ENCODE data around the gene OGDH. TPM values are rescaled to one million over a fixed set of nuclear protein-coding genes. Genes with fewer than 3 reads are reported as not detected.

The OGDH gene
- total RNA-seq, 1 experiment from 2014 or later = 69.1 TPM

DNA sequence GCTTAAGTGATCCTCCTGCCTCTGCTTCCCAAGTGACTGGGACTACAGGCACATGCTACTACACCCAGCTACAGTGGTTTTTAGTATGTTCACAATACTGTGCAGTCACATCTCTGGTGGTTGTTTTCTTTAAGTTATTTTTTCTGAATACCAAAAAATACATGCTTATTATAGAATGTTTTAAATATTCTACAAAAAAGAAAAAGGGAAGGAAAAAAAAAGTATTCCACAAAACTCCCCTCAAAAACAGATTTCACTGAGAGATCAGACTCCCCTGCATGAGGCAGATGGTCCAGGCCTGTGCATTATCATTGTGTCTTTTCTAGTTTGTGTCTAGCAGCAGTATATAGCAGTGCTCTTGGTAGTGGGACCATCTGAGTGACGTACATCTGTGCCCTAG, 36.8 kb downstream of the OGDH start:
- no peak overlapping the region for H3K9ac ChIP-seq (ENCODE audit: low read length)
- TF ChIP-seq YY1 (IDR thresholded peaks at IDR 0.05; ENCODE audit: extremely low read depth, insufficient replicate concordance, low read depth, low read length) (no peak), CEBPB (IDR thresholded peaks at IDR 0.05; ENCODE audit: low read depth) (no peak), SIN3A (IDR thresholded peaks at IDR 0.05; ENCODE audit: low read depth) (no peak), POLR2A (IDR thresholded peaks at IDR 0.05; ENCODE audit: borderline replicate concordance, extremely low read depth, insufficient read depth, insufficient read length) (no peak), ZFX (IDR thresholded peaks at IDR 0.05) (no peak), ELF1 (IDR thresholded peaks at IDR 0.05; ENCODE audit: borderline replicate concordance, low read depth) (no peak), EZH2 (IDR thresholded peaks at IDR 0.05) (no peak), TCF7L2 (IDR thresholded peaks at IDR 0.05; ENCODE audit: borderline replicate concordance, extremely low read depth, insufficient read depth, insufficient read length) (no peak), SRF (IDR thresholded peaks at IDR 0.05; ENCODE audit: low read depth) (no peak), RAD21 (IDR thresholded peaks at IDR 0.05; ENCODE audit: low read depth) (no peak)
- TF ChIP-seq, protein P1, sequence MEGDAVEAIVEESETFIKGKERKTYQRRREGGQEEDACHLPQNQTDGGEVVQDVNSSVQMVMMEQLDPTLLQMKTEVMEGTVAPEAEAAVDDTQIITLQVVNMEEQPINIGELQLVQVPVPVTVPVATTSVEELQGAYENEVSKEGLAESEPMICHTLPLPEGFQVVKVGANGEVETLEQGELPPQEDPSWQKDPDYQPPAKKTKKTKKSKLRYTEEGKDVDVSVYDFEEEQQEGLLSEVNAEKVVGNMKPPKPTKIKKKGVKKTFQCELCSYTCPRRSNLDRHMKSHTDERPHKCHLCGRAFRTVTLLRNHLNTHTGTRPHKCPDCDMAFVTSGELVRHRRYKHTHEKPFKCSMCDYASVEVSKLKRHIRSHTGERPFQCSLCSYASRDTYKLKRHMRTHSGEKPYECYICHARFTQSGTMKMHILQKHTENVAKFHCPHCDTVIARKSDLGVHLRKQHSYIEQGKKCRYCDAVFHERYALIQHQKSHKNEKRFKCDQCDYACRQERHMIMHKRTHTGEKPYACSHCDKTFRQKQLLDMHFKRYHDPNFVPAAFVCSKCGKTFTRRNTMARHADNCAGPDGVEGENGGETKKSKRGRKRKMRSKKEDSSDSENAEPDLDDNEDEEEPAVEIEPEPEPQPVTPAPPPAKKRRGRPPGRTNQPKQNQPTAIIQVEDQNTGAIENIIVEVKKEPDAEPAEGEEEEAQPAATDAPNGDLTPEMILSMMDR (IDR thresholded peaks at IDR 0.05 in 2 of 3, conservative IDR thresholded peaks at IDR 0.05 in 1 of 3; ENCODE audit: borderline replicate concordance in 1 of 3, insufficient read depth in 1 of 3, low read depth in 2 of 3, low read length in 2 of 3) = no peak
- TF ChIP-seq, protein P2, sequence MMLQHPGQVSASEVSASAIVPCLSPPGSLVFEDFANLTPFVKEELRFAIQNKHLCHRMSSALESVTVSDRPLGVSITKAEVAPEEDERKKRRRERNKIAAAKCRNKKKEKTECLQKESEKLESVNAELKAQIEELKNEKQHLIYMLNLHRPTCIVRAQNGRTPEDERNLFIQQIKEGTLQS (IDR thresholded peaks at IDR 0.05) = no peak
- TF ChIP-seq, protein P3, sequence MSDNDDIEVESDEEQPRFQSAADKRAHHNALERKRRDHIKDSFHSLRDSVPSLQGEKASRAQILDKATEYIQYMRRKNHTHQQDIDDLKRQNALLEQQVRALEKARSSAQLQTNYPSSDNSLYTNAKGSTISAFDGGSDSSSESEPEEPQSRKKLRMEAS (IDR thresholded peaks at IDR 0.05) = no peak
- TF ChIP-seq, protein P4, sequence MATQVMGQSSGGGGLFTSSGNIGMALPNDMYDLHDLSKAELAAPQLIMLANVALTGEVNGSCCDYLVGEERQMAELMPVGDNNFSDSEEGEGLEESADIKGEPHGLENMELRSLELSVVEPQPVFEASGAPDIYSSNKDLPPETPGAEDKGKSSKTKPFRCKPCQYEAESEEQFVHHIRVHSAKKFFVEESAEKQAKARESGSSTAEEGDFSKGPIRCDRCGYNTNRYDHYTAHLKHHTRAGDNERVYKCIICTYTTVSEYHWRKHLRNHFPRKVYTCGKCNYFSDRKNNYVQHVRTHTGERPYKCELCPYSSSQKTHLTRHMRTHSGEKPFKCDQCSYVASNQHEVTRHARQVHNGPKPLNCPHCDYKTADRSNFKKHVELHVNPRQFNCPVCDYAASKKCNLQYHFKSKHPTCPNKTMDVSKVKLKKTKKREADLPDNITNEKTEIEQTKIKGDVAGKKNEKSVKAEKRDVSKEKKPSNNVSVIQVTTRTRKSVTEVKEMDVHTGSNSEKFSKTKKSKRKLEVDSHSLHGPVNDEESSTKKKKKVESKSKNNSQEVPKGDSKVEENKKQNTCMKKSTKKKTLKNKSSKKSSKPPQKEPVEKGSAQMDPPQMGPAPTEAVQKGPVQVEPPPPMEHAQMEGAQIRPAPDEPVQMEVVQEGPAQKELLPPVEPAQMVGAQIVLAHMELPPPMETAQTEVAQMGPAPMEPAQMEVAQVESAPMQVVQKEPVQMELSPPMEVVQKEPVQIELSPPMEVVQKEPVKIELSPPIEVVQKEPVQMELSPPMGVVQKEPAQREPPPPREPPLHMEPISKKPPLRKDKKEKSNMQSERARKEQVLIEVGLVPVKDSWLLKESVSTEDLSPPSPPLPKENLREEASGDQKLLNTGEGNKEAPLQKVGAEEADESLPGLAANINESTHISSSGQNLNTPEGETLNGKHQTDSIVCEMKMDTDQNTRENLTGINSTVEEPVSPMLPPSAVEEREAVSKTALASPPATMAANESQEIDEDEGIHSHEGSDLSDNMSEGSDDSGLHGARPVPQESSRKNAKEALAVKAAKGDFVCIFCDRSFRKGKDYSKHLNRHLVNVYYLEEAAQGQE (IDR thresholded peaks at IDR 0.05; ENCODE audit: low read depth) = no peak
- H3K79me2 ChIP-seq (ENCODE audit: insufficient read depth, low read length) = peaks cover 12% of the 10 kb centered on the region
- RAD21 ChIA-PET (ENCODE audit: low non-redundant PET in 1 of 2, low total read pairs in 2 of 2, uncharacterized antibody in 2 of 2, unreplicated experiment in 2 of 2) = no interaction called here
- H3K4me2 ChIP-seq (ENCODE audit: low read length) = no peak overlapping the region
- no peaks in the 10 kb centered on the region for H4K20me1 ChIP-seq (ENCODE audit: insufficient read depth)
- no peak overlapping the region for H2AFZ ChIP-seq (ENCODE audit: low read depth, low read length, poor library complexity, severe bottlenecking)
- DNase-seq (ENCODE audit: low read depth, low spot score) (no peak), ATAC-seq (no peak)
- H3K27me3 ChIP-seq (ENCODE audit: insufficient read depth, low read length) = no peaks in the 10 kb centered on the region
- no peak overlapping the region for H3K27ac ChIP-seq (ENCODE audit: low read depth, low read length)
- H3K36me3 ChIP-seq (ENCODE audit: control insufficient read depth in 1 of 2, insufficient read depth in 2 of 2, low read length in 2 of 2) = peaks cover 0 to 5% of the 10 kb centered on the region in 2 experiments; a peak in 1 of 4 replicates
- intact Hi-C loops (cut with micrococcal nuclease) = no loop called here
- CTCF ChIA-PET = no interaction called here
- no TSS peak for BruUV-seq (replicated peaks)
- H3K9me3 ChIP-seq (ENCODE audit: control insufficient read depth in 1 of 2, insufficient read depth in 1 of 2, low read depth in 1 of 2, low read length in 2 of 2) = no peaks in the 10 kb centered on the region
- POLR2A ChIA-PET = no interaction called here
- H3K9me2 ChIP-seq (ENCODE audit: insufficient read depth) = no peaks in the 10 kb centered on the region
- peaks cover 23 to 26% of the 10 kb centered on the region in 2 experiments for H3K4me1 ChIP-seq (ENCODE audit: control insufficient read depth in 1 of 2, insufficient read depth in 2 of 2, low read length in 2 of 2)
- H3K4me3 ChIP-seq (replicated peaks in 1 of 2; ENCODE audit: low read depth in 1 of 2, low read length in 2 of 2) = no peak overlapping the region

All from HCT116 (cell line).